HCT116 (cell line): ENCODE measurements around the gene CCDC9B. TPM values are rescaled to one million over a fixed set of nuclear protein-coding genes. Genes with fewer than 3 reads are reported as not detected.

ENCODE experiments used
- ATAC-seq: fragments of 200-7000 bp; cut with Tn5 transposase; 2 replicates; pipeline ENCODE4 v1.9.1; 2020; ENCODE audit warnings: mild to moderate bottlenecking, moderate library complexity
- BruUV-seq: library from RNA; stranded (reverse); fragments of 400-500 nt; replicated peaks from 2 replicates; lab custom pipeline; 2021; lab: Mats Ljungman, UMichigan
- CTCF ChIA-PET: fragments of 300-600 bp; sonication (Branson Sonifier 250); formaldehyde crosslinking; loops from one replicate; lab custom pipeline; 2021; ENCODE audit warnings: antibody characterized with exemption; lab: Charles Lee
- POLR2A ChIA-PET: fragments of 300-600, 350-600 bp; sonication (Branson Sonifier 250); formaldehyde crosslinking; loops from one replicate; lab custom pipeline; 2021; ENCODE audit warnings: antibody characterized with exemption; lab: Charles Lee
- RAD21 ChIA-PET, 2 experiments: fragments of 300-600 bp; sonication (Branson Sonifier 250); formaldehyde crosslinking; loops; one replicate each; lab custom pipeline; 2023; ENCODE audit warnings: low total read pairs in 2 of 2; ENCODE audit not compliant: uncharacterized antibody in 2 of 2, unreplicated experiment in 2 of 2, low non-redundant PET in 1 of 2; lab: Charles Lee
- DNase-seq: peaks from one replicate; pipeline ENCODE4 v3.0.0-alpha.2; 2010; ENCODE audit warnings: low read depth, low spot score
- H2AFZ ChIP-seq: fragments of 200-600 bp; shearing (Covaris generic), sonication (generic); 2 replicates; pipeline ENCODE4 v1.6.1; 2017; ENCODE audit warnings: low read depth, mixed run types, mixed read lengths, antibody characterized with exemption, low read length; ENCODE audit not compliant: poor library complexity, severe bottlenecking
- H3K27ac ChIP-seq: 2 replicates; pipeline ENCODE4 v1.5.1; 2012; ENCODE audit warnings: low read depth, low read length
- H3K27me3 ChIP-seq: fragments of 200-600 bp; sonication (generic); 2 replicates; pipeline ENCODE4 v1.6.1; 2016; ENCODE audit warnings: mixed run types, low read length, mixed read lengths; ENCODE audit not compliant: insufficient read depth
- H3K36me3 ChIP-seq, 2 experiments: fragments of 200-500 bp in 1 of 2; fragments of 200-600 bp in 1 of 2; sonication (Bioruptor generic) in 1 of 2; sonication (generic) in 1 of 2; 2 replicates each; pipeline versions ENCODE4 v1.5.1 to v1.6.1; 2014 to 2016; ENCODE audit warnings: low read length in 2 of 2, inconsistent platforms in 1 of 2, mixed read lengths in 1 of 2, mixed run types in 1 of 2; ENCODE audit not compliant: insufficient read depth in 2 of 2, control insufficient read depth in 1 of 2
- H3K4me1 ChIP-seq, 2 experiments: fragments of 200-600 bp in 1 of 2; sonication (generic) in 1 of 2; 2 replicates each; pipeline versions ENCODE4 v1.5.1 to v1.6.1; 2012 to 2017; ENCODE audit warnings: low read length in 2 of 2, inconsistent platforms in 1 of 2, mild to moderate bottlenecking in 1 of 2, mixed read lengths in 1 of 2, mixed run types in 1 of 2, moderate library complexity in 1 of 2; ENCODE audit not compliant: insufficient read depth in 2 of 2, control insufficient read depth in 1 of 2
- H3K4me2 ChIP-seq: fragments of 200-600 bp; sonication (generic); 2 replicates; pipeline ENCODE4 v1.6.1; 2017; ENCODE audit warnings: mixed run types, low read length, mixed read lengths
- H3K4me3 ChIP-seq, 2 experiments: fragments of 200-600 bp in 1 of 2; sonication (generic) in 1 of 2; replicated peaks in 1 of 2; 2 replicates each; pipeline ENCODE4 v1.5.1; 2011 to 2016; ENCODE audit warnings: low read length in 2 of 2, control low read depth in 1 of 2, low read depth in 1 of 2, mild to moderate bottlenecking in 1 of 2, mixed read lengths in 1 of 2, mixed run types in 1 of 2
- H3K79me2 ChIP-seq: fragments of 200-600 bp; sonication (generic); 2 replicates; pipeline ENCODE4 v1.6.1; 2017; ENCODE audit warnings: mild to moderate bottlenecking, mixed run types, low read length, moderate library complexity, mixed read lengths; ENCODE audit not compliant: insufficient read depth
- H3K9ac ChIP-seq: fragments of 200-600 bp; sonication (generic); 2 replicates; pipeline ENCODE4 v1.6.1; 2016; ENCODE audit warnings: low read length, mixed read lengths
- H3K9me2 ChIP-seq: fragments of 200-600 bp; sonication (generic), shearing (Covaris generic); 2 replicates; pipeline ENCODE4 v1.6.1; 2017; ENCODE audit warnings: mixed run types, mild to moderate bottlenecking, moderate library complexity; ENCODE audit not compliant: insufficient read depth
- H3K9me3 ChIP-seq, 2 experiments: fragments of 200-500 bp in 1 of 2; fragments of 200-600 bp in 1 of 2; sonication (Bioruptor generic) in 1 of 2; sonication (generic) in 1 of 2; 2 replicates each; pipeline ENCODE4 v1.6.1; 2014 to 2017; ENCODE audit warnings: low read length in 2 of 2, mixed read lengths in 2 of 2, inconsistent platforms in 1 of 2, low read depth in 1 of 2, mild to moderate bottlenecking in 1 of 2, mixed run types in 1 of 2, moderate library complexity in 1 of 2; ENCODE audit not compliant: control insufficient read depth in 1 of 2, insufficient read depth in 1 of 2
- H4K20me1 ChIP-seq: fragments of 200-600 bp; sonication (generic), shearing (Covaris generic); 2 replicates; pipeline ENCODE4 v1.6.1; 2017; ENCODE audit warnings: mixed run types, mild to moderate bottlenecking, moderate library complexity; ENCODE audit not compliant: insufficient read depth
- CBX3 ChIP-seq: IDR thresholded peaks from 2 replicates; pipeline ENCODE4 v1.6.1; 2012; ENCODE audit warnings: low read depth
- CEBPB ChIP-seq: IDR thresholded peaks from 2 replicates; pipeline ENCODE4 v1.6.1; 2012; ENCODE audit warnings: low read depth
- ELF1 ChIP-seq: IDR thresholded peaks from 2 replicates; pipeline ENCODE4 v1.6.1; 2012; ENCODE audit warnings: low read depth, borderline replicate concordance
- EZH2phosphoT487 ChIP-seq: fragments of 200-600 bp; IDR thresholded peaks from 2 replicates; pipeline ENCODE4 v1.6.1; 2018; ENCODE audit warnings: antibody characterized with exemption, borderline replicate concordance
- FOSL1 ChIP-seq: IDR thresholded peaks from 2 replicates; pipeline ENCODE4 v1.6.1; 2012; ENCODE audit warnings: low read depth
- JUND ChIP-seq: IDR thresholded peaks from 2 replicates; pipeline ENCODE4 v1.6.1; 2012
- POLR2AphosphoS5 ChIP-seq: IDR thresholded peaks from 2 replicates; pipeline ENCODE4 v1.6.1; 2011; ENCODE audit warnings: mild to moderate bottlenecking, low read depth, low read length, moderate library complexity
- RAD21 ChIP-seq: IDR thresholded peaks from 2 replicates; pipeline ENCODE4 v1.6.1; 2012; ENCODE audit warnings: low read depth, mild to moderate bottlenecking
- REST ChIP-seq: IDR thresholded peaks from 2 replicates; pipeline ENCODE4 v1.6.1; 2012; ENCODE audit warnings: low read depth
- SIN3A ChIP-seq: IDR thresholded peaks from 2 replicates; pipeline ENCODE4 v1.6.1; 2012; ENCODE audit warnings: low read depth
- SP1 ChIP-seq: IDR thresholded peaks from 2 replicates; pipeline ENCODE4 v1.6.1; 2012; ENCODE audit warnings: low read depth
- SRF ChIP-seq: IDR thresholded peaks from 2 replicates; pipeline ENCODE4 v1.6.1; 2012; ENCODE audit warnings: low read depth
- TCF7L2 ChIP-seq: IDR thresholded peaks from 2 replicates; pipeline ENCODE4 v1.7.0; 2011; ENCODE audit warnings: borderline replicate concordance, inconsistent platforms; ENCODE audit not compliant: insufficient read depth, insufficient read length; ENCODE audit errors: extremely low read depth
- YY1 ChIP-seq: IDR thresholded peaks from 2 replicates; pipeline ENCODE4 v1.6.1; 2011; ENCODE audit warnings: low read length, low read depth, moderate library complexity, mild to moderate bottlenecking; ENCODE audit not compliant: insufficient replicate concordance; ENCODE audit errors: extremely low read depth
- ZBTB33 ChIP-seq: IDR thresholded peaks from 2 replicates; pipeline ENCODE4 v1.6.1; 2011; ENCODE audit warnings: mild to moderate bottlenecking, low read length, moderate library complexity; ENCODE audit not compliant: insufficient replicate concordance; ENCODE audit errors: extremely low read depth
- ZFX ChIP-seq: fragments of 450-650 bp; IDR thresholded peaks from 2 replicates; pipeline ENCODE4 v1.6.1; 2017
- intact Hi-C: fragments of 100-400 bp; cut with micrococcal nuclease; formaldehyde crosslinking; loops from 2 replicates; pipeline ENCODE4 v1.10.0; 2022
- total RNA-seq: library from RNA; stranded (reverse); gene quantifications from one replicate; pipeline ENCODE4 v1.2.1, GENCODE V29; 2021; ENCODE audit not compliant: unreplicated experiment
- TF ChIP-seq, protein P1 (sequence below): IDR thresholded peaks from 2 replicates; pipeline ENCODE4 v1.6.1; 2012
- TF ChIP-seq, protein P2 (sequence below): IDR thresholded peaks from 2 replicates; pipeline ENCODE4 v1.6.1; 2012

The CCDC9B gene
- total RNA-seq, 1 experiment from 2014 or later = 15.6 TPM

- TF ChIP-seq ZBTB33 = no peak
- TF ChIP-seq POLR2AphosphoS5 = no peak
- TF ChIP-seq SRF = no peak
- no peak for TF ChIP-seq SIN3A
- no peak for TF ChIP-seq RAD21
- no peak for TF ChIP-seq FOSL1
- TF ChIP-seq, protein P1, sequence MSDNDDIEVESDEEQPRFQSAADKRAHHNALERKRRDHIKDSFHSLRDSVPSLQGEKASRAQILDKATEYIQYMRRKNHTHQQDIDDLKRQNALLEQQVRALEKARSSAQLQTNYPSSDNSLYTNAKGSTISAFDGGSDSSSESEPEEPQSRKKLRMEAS = no peak
- no peak for TF ChIP-seq CBX3
- no peak for TF ChIP-seq ELF1
Observed at GRCh38 chr15:40329804-40330203, 10.9 kb downstream of the CCDC9B start (continued).

GRCh38 chr15:40328751-40329150 is 12.0 kb downstream of the CCDC9B start:
- ATAC-seq = no peak
- H3K27ac ChIP-seq = no peak overlapping the region

More at GRCh38 chr15:40328751-40329150, 12.0 kb downstream of the CCDC9B start:
- ChIA-PET POLR2A (no interaction called here), CTCF (interaction anchor here (1.1 to 5.9 kb wide), 2 partner anchors 10 to 93 kb away, joined by 4 to 55 read pairs; partner anchors contain the start of gene CCDC9B), RAD21 (no interaction called here)
- intact Hi-C loops = no loop called here
- Histone ChIP-seq H3K9ac (no peak overlapping the region), H3K36me3 (no peaks in the 10 kb centered on the region), H3K4me3 (no peak overlapping the region), H3K4me2 (no peak overlapping the region), H3K79me2 (no peaks in the 10 kb centered on the region), H2AFZ (no peak overlapping the region), H3K27me3 (no peaks in the 10 kb centered on the region), H4K20me1 (no peaks in the 10 kb centered on the region), H3K4me1 (peaks cover 0 to 6% of the 10 kb centered on the region in 2 experiments; a peak in 1 of 4 replicates), H3K9me3 (no peaks in the 10 kb centered on the region), H3K9me2 (no peaks in the 10 kb centered on the region)
- TF ChIP-seq EZH2phosphoT487 (no peak), SRF (no peak), JUND (no peak), CEBPB (no peak), CBX3 (no peak), POLR2AphosphoS5 (no peak), SP1 (no peak), TCF7L2 (no peak), FOSL1 (no peak), YY1 (no peak), SIN3A (no peak), ZFX (no peak), REST (no peak)
- TF ChIP-seq, protein P2, sequence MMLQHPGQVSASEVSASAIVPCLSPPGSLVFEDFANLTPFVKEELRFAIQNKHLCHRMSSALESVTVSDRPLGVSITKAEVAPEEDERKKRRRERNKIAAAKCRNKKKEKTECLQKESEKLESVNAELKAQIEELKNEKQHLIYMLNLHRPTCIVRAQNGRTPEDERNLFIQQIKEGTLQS = no peak
- TF ChIP-seq, protein P1 = no peak
- BruUV-seq = no TSS peak
- no peak for DNase-seq
